Activated CD8-positive, alpha-beta memory T cell treated with anti-CD3 and anti-CD28 coated beads, Interleukin-2, amount 50 U/mL, for 48 hours (primary cell): ENCODE results near the gene OR5K1.

ENCODE experiments used
- DNase-seq: peaks from one replicate; pipeline ENCODE4 v3.0.0-alpha.2; 2020

Gene OR5K1

DNA sequence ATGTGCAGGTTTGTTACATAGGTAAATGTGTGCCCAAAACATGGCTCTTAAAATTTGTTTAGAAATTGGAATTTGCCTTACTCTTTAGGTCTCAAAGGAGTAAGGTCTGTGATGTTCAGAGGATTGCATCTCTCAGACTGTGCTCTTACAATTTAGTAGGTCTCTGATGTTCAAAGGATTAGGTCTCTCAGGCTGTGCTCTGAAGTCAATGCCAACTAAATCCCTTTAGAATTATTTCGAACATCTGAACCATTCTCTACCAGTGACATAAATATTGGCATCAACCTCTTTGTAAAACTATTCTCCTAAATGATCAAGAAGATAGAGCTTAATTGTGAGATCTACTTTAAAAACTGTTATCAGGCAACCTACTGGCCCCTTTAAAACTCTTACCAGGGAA is at the start of gene OR5K1:
Gene OR5K1 (plus strand): TSS at position 301 of the 400 bp plus-strand sequence. CDS start 6,376 bp downstream, outside the sequence.
- DNase-seq: no peak

DNA sequence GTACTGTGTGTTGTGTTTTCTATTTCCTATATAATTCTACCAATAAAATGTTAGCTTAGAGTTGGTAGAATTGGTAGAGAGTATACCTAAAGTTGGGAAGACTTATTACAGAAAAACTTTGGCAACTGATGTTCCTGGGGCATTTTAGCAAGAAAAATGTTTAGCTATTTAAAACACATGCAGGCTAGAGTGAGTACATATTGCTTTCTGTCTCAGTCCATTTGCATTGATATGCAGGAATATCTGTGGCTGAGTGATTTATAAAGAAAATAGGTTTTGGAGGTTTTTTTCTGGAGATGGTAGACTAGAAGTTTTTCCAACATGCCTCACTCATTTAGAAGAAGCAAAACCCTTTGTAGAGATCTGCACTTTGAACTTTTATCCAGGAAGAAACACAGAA is 30.4 kb upstream of the OR5K1 start:
- no peak for DNase-seq

DNA sequence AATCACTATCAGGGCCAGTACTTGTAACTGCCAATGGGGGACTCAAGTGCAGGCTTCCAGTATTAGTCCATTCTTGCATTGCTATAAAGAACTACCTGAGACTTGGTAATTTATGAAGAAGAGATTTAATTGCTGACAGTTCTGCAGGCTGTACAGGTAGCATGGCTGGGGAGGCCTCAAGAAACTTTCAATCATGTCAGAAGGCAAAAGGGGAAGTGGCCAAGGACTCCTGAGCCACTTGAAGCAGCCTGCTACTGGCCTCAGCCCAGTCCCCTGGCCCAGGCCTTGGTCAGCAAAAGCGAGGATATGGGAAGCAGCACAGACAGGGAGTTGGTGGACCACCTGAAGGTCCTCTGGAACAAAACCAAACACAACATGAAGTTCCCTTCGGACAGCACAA is 29.2 kb upstream of the OR5K1 start:
- DNase-seq: no peak

DNA sequence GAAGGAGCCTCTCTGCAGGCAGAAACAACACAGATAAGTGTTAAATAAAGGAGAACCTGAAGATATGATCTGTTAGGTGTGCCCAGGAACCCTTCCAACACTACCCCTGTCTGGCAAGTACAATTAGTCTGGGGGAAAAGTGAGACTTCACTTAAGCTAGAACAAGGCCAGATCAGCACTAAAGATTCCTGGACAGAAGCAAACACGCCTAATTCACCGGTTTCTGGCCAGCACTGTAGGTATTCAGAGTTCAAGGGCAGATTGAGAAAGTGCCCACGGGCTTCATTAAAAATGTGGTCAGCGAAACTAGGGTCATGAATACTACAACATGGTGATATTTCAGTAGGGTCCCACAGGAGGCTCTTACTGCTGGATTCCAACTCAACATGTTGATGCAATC is 28.6 kb upstream of the OR5K1 start:
- no peak for DNase-seq

DNA sequence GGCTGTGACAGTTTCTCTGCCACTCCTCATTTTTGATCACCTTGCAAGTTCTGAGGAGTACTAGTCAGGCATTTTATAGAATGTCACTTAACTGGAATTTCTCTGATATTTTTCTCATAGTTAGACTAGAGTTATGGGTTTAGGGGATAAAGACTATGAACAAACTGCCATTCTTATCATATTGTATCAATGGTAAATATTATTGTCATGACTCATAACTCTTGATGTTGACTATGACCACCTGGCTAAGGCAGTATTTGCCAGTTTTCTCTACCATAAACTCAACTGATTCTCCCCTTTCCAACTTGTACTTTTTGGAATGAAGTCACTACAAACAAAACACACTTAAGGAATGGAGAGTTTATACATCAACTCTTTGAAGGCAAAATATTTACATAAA is 22.7 kb upstream of the OR5K1 start:
- DNase-seq: no peak

DNA sequence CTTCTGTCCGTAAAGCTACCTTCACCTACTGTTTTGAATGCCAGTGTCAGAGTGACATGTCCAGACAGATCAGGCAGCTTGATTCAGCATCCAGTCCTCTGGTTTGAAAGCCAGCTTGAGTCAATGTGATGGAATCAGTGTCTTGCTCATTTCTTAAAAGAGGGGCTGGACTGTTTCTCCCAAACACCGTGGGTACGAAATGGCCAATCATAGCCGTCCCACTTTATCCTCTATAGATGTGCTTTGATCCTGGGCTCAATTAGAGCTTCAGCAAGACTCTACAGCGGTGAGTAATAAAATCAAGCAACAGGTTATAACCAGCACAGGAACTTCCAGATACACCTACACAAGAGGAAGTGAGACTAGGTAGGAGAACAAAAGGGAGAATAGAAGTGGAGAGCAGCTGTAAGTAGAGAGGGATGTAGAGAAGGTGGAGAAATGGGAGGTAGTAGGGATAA is 17.0 kb upstream of the OR5K1 start:
- DNase-seq: no peak

DNA sequence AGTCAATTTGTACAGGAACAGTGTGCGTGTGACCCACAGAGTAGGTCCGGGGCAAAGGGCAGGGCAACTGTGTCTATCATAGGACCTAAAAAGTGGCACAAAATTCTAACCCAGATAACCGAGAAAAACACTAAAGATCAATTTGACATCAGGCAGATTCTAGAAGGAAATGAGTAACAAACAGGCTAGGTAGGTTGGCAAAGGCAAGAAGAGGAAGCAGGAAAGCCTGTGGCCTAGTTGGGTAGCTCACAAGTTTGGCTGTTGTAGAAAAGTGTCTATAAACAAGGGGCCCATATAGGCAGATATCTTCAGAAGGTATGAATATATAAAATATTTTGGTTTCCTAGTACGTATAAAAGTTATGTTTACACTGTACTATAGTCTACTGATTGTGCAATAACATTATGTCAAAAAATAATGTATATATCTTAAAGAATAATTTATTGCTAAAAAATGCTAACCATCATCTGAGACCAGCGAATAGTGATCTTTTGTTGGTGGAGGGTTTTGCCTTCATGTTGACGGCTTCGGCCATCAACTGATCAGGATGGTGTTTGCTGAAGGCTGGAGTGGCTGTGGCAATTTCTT is 13.3 kb upstream of the OR5K1 start:
- DNase-seq: no peak

DNA sequence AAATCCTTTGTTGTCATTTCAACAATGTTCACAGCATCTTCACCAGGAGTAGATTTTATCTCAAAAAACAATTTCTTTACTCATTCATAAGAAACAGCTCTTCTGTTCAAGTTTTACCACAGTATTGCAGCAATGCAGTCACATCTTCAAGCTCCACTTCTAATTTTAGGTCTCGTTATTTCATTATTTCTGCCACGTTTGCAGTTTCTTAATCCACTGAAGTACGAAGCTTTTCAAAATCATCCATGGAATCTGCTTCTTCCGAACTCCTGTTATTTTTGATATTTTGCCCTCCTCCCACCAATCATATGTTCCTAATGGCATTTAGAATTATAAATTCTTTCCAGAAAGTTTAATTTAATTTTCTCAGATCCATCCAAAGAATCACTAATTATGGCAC is 12.6 kb upstream of the OR5K1 start:
- no peak for DNase-seq

DNA sequence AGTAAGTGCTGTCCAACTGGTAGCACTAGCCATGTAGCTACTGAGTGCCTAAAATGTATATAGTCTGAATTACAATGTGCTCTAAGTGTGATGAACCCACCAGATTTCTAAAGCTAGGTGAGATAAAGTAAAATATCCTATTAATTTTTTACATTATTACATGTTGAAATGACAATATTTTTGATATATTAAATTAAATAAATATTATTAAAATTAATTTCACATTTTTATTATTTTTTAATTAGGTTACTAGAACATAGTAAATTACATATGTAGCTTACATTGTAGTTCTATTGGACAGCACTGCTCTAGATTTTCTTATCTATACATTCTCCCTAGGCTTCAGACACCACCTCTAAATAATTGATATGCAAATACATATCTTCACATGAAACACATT is 9.2 kb upstream of the OR5K1 start:
- DNase-seq: no peak

DNA sequence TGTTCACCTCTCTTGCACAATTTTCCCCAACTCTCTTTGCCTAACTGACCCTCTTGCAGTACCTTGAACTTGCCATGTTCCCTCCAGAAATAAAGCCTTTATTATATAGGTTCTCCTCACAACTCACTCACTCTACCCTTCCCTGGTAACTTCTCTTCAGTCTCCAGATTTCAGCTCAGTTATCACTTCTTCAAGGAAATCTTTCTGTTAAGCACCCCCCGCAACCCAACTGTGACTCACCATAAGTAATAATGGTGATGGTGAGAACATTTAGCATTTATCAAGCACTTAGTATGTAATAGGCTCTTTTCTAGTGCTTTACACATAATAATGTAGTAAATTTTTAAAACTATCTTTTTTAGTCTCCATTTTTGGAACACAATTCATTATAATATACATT is 8.1 kb upstream of the OR5K1 start:
- no peak for DNase-seq

DNA sequence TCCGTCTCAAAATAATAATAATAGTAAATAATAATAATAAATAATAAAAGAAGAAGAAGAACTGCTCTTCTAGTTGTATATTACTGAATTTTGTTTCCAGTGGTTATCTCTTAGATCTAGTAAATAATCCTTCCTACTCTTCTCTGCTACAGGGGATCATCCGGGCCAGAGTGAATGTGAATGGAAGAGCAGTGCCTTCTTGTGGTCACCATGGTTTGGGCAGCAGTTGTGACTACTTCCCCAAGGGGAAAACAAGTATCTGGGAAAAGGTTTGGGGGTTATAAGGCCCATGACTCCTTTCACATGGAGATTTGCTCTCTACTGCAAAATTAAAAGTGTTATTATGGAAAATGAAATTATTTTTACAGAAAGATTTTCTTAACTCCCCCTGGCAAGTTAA is 5.5 kb upstream of the OR5K1 start:
- no peak for DNase-seq

DNA sequence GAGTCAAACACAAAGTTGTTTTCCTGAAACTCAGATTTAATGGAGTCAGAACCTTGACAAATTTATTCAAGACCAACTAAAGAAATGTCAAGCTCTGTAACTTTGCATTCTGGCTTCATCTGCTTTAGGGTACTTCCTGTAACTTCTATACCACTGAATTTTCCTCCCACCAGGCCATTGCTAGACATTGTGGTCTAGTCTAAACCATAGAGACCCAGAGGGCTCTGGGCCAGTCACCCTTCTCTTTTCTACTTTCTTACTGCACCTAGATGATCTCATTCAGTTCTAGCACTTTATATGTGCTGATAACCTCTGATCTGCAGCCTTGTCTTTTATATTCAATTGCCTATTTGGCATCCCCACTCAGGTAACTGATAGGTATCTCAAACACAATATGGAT is 2.8 kb upstream of the OR5K1 start:
- DNase-seq: no peak

DNA sequence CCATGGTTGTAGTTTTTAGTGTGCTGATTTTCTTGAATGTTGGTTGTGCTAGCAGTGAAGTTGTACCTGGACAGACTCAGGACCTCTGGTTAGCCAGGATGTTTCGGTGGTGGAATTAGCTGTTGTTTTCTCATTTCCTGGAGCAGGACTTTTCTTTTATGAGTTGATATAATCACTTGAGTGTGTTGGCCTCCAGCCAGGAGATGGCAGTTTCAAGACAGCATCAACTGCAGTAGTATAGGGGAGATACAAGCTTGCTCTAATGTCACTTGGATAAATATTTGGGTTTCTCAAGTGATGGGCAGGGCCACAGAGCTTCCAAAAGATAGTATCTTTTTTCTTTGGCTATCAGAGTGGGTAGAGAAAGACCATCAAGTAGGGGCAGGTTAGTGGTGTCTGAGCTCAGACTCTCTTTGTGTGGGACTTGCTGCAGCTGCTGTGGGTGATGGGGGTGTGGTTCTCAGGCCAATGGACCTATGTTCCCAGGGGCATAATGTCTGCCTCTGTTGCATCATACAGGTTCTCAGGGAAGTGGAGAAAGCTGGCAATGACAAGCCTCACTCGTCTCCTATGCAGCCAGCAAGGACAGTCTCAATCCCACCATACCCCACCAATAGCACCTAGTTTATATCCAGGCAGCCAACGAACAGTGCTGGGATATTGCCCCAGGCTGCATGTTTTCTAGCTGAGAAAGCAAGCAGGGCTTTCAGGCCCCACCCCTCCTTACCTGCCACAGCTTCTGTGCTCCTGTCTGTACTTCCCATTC is 19.9 kb downstream of the OR5K1 start:
- no peak for DNase-seq

DNA sequence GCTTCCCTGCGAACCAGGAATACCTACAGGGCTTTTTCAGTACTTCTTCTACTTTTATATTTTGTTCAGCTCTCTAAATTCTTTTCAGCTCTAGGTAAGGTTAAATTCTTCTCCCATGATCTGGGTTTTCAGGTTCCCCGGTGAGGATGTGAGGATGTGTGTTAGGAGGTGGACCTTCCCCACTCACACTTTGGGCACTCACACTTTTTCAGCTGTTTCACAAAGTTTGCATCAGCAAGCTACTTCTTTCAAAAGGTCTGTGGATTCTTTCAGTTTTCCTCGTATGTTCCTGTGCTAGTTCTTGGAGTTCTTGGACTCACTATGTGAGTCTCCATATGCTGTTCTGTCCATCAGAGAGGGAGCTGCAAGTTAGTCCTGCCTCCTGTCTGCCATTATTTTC is 20.6 kb downstream of the OR5K1 start:
- no peak for DNase-seq

DNA sequence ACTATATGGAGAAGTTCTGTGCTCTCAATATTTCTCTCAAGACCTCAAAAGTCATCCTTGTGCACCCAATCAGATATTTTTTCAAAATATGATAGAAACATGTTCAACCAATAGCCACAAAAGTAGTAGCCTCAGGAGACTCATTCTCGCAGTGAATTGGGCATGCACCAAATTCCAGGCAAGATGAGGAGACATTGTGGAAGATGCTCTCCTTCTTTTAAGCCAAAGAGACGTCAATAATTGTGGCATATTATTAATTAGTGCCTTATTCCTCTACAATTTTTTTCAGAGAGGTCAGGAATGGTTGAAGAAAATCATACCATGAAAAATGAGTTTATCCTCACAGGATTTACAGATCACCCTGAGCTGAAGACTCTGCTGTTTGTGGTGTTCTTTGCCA is 34.4 kb downstream of the OR5K1 start, which contains the start of gene OR5K2:
Gene OR5K2 (plus strand): TSS at position 301 of the 400 bp plus-strand sequence. CDS start 0 bp downstream, at position 301.
- DNase-seq: no peak

DNA sequence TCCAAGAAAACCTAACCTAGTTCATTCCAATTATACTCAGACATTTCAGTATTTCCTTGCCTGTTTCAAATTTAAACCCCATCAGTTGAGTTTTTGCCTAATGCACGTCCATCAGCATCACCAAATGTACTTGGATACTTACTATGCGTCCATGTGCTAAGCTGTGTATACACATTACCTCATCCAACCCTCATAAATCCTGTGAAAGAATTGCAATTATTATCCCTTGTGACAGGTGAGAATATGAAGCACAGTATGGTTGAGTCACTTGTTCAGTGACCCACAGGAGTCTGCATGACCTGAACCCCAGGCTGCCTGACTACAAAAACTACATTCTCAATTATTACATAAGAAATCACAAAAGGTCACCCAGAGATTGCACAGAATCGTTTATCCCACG is 37.0 kb downstream of the OR5K1 start:
- DNase-seq: no peak

DNA sequence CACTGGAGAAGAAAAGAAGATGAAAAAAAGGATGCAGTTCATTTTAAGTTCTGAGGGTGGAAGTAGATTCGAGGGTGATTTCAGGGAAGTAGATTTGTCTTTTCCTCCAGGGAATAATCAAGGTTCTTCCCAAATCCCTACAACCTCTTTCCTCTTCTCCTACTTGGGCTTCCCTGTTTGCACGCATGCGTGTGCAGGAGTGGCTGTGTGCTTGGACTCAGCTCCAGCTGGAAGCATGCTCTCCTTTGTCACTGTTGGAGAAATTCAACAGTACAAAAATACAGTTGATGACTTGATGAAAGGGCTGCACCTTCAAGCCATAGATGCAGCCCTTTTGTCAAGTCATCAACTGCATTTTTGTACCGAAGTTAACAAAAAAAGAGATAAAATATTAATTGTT is 38.3 kb downstream of the OR5K1 start:
- DNase-seq: no peak

DNA sequence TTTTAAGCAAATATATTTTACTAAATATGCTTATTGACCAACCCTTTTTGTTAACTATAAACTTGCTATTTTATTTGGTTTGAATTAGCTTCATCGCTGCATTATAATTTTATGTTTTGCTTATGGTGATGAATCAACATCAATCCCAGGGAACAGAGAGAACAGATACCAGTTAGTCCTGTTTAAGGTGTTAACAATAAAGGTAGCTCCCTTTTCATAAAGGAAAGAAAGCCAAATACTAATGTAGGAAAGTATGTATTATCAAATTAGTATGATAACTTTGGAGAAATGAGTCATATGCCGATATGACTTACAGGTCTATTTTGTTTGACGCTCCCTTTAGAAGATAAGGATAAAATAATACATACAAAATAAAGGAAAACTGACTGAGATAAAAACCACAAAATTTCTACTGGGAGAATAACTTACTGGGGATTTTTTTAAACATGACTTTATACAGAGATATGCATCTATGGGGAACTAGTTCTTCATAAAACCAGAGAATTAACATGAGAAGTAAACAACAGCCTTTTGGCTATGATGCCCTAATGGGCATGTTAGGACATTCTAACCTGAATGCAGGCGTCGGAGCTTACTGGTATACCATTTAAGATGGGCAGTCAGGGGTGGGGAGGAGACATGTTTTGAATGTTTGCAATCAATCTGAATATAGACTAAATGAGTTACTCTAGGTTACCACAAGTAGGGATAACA is 39.0 kb downstream of the OR5K1 start:
- no peak for DNase-seq

DNA sequence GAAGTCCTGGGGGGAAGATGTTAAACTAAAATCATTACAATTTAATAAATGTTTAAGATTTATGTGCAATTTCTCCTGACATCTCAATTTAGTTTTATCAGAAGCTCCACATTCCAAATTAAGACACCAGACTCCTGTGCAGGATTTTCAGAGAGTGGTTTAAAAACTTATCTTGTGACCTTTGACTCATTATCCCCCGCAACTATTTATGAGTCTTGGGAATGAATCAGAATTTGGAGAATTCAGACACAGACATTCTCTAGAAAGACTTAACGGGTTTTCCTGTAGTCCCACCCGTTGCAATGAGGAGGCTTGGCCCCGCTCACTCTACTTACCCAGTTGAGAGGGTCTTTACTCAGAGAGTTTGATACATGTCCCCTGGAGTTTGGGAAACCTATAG is 41.5 kb downstream of the OR5K1 start:
- DNase-seq: no peak

DNA sequence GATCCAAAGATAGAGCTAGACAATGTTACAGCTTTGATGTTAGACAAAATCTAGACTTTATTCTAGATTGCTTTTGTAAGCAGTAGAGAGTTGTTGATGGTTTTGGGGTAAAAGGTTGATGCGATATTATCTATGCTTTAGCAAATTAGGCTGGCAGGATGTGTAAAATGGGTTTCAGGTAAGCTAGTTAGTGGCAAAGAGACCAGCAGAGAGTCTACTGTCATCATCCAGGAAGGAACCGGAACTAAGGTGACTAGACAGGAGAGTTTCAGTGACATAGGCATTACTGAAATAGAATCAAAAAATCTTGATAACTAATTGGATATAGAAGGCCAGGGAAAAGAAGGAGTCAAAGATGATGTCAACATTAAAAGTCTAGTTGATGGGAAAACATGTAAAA is 45.6 kb downstream of the OR5K1 start:
- DNase-seq: no peak

DNA sequence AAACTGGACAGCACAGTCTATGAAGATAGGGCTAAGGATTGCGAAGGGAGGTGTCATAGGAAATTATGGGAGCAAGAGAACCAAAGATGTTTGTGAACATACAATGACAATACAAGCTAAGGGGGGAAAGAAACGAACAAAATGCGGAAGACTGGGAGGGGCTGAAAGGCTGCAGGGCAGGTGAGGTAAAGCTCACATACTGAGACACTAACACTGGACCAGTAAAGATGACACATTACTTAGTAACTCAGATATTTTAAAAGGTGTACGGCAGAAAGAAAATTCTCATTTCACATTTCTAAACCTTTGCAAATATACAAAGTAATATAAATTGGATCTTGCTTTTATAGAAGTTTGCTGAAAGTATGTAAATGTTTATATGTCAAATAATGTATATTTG is 49.6 kb downstream of the OR5K1 start:
- no peak for DNase-seq

DNA sequence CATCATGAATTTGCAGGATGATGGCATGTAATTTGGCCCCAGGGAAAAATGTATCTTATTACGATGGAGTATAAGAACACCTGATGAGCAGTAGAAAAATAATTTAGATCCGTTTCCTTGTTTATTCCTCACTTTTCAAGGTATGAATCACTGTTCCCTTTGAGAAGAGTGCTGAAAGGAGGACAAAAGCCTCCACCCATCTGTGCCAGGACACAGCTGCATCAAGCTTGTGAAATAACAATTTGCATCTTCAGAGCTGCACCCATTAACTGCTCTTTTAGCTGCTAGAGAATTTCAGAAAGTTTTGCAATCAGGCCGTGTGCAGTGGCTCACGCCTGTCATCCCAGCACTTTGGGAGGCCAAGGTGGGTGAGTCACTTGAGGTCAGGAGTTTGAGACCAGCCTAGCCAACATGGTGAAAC is 50.1 kb downstream of the OR5K1 start:
- DNase-seq: no peak

DNA sequence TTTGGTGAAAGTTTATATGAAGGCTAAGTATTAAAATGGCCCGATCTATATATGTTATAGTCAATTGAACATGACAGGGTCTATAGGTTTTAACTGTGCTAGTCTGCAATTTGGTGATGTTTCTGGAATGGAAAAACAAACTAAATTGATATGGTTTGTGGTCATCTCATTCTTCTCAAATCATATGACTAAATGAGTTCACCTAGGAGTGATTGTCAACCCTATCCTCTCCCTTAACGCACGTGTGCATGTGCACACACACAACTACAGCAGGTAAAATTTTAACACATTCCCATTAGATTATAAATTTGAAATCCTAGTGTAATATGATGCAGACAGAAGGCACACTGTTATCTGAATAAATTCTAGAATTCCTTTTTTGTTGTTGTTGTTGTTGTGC is 50.7 kb downstream of the OR5K1 start:
- DNase-seq: no peak

DNA sequence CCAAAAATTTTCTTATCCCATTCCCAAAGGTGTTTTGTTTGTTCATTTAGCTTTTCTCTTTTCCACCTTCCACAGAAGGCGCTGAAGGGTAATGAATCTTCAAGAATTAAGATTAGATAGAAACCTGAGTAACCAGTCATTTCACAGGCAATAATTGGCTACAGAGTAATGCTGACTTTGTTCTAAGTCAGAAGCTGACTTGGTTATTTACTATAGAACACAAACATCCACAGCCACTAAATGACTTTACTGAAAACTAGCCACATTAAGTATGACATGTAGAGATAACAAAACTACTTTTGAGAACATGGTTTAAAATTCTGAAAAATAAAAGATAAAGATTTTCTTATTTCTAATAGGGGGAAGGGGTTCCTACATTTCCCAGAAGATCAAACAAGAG is 51.9 kb downstream of the OR5K1 start:
- no peak for DNase-seq
